ENCODE measurements around the gene MRPL46. TPM values are rescaled to one million over a fixed set of nuclear protein-coding genes. Genes with fewer than 3 reads are reported as not detected.
"Not testable (repeated sequence)": the region's sequence is repeated elsewhere in the genome, so short reads cannot be mapped to it uniquely, and the experiment has no call there.

The MRPL46 gene
- total and polyA plus RNA-seq, 9 of the 15 experiments (the other 6 are each of a cell fraction or from before 2014, with no cell fraction given), result 41.2 to 72.2 (median 49.8) TPM

GRCh38 chr15:88434106-88434505 lies 33.1 kb downstream of the MRPL46 start:
- in situ Hi-C loops (cut with MboI); FAIRE-seq; intact Hi-C loops (cut with micrococcal nuclease); H3K4me1 ChIP-seq (replicated peaks in 1 of 2; ENCODE audit: control insufficient read depth in 2 of 2, insufficient read depth in 2 of 2, low read length in 2 of 2); H3K36me3 ChIP-seq (ENCODE audit: control insufficient read depth, insufficient read depth, low read length); H2AFZ ChIP-seq (ENCODE audit: low read depth, low read length); H3K79me2 ChIP-seq (ENCODE audit: control insufficient read depth, insufficient read depth, low read length); H3K4me3 ChIP-seq; H3K27ac ChIP-seq (ENCODE audit: extremely low read depth, low read depth, low read length); CTCF ChIA-PET (ENCODE audit: low intra/inter-chr PET ratio); POLR2A ChIA-PET; H3K4me2 ChIP-seq (ENCODE audit: insufficient read depth, low read length); H3K9ac ChIP-seq (ENCODE audit: insufficient read depth in 1 of 2, low read depth in 2 of 2, low read length in 2 of 2); DNase-seq (ENCODE audit: extremely low read depth in 1 of 4, low spot score in 3 of 4); H3K9me3 ChIP-seq (replicated peaks; ENCODE audit: control insufficient read depth, insufficient read depth, low read depth, low read length); ATAC-seq; H3K9me1 ChIP-seq (ENCODE audit: control insufficient read depth, insufficient read depth, low read length); BruUV-seq (replicated peaks); H4K20me1 ChIP-seq (replicated peaks; ENCODE audit: control insufficient read depth, insufficient read depth, low read length): not testable (repeated sequence)
- peaks cover 13 to 40% of the 10 kb centered on the region in 2 experiments for H3K27me3 ChIP-seq (ENCODE audit: control insufficient read depth in 2 of 2, insufficient read depth in 2 of 2, low read length in 2 of 2)
- no CpG with 5 or more reads among the region's 5 CpGs for WGBS (ENCODE audit: insufficient coverage, low coverage, missing lambda C conversion rate)

- no peak for ATAC-seq
- Histone ChIP-seq H3K36me3 (ENCODE audit: control insufficient read depth, insufficient read depth, low read length) (no peaks in the 10 kb centered on the region), H3K4me2 (ENCODE audit: insufficient read depth, low read length) (no peak overlapping the region), H3K9me1 (ENCODE audit: control insufficient read depth, insufficient read depth, low read length) (no peaks in the 10 kb centered on the region), H4K20me1 (replicated peaks; ENCODE audit: control insufficient read depth, insufficient read depth, low read length) (no peaks in the 10 kb centered on the region; the same call in 1 of the 2 replicates), H3K4me3 (no peak overlapping the region), H3K9ac (ENCODE audit: insufficient read depth in 1 of 2, low read depth in 2 of 2, low read length in 2 of 2) (no peak overlapping the region), H3K4me1 (replicated peaks in 1 of 2; ENCODE audit: control insufficient read depth in 2 of 2, insufficient read depth in 2 of 2, low read length in 2 of 2) (0 out of 5 replicates have a peak, but pooled peaks cover 0 to under 1% of the 10 kb centered on the region in 2 experiments), H3K79me2 (ENCODE audit: control insufficient read depth, insufficient read depth, low read length) (no peaks in the 10 kb centered on the region), H3K9me3 (replicated peaks; ENCODE audit: control insufficient read depth, insufficient read depth, low read depth, low read length) (no peaks in the 10 kb centered on the region), H3K27me3 (ENCODE audit: control insufficient read depth in 2 of 2, insufficient read depth in 2 of 2, low read length in 2 of 2) (peaks cover 14 to 42% of the 10 kb centered on the region in 2 experiments), H3K27ac (ENCODE audit: extremely low read depth, low read depth, low read length) (no peak overlapping the region), H2AFZ (ENCODE audit: low read depth, low read length) (no peak overlapping the region)
- in situ Hi-C loops (cut with MboI), result no loop called here
- no peak for FAIRE-seq
- no TSS peak for BruUV-seq (replicated peaks)
- intact Hi-C loops (cut with micrococcal nuclease), result no loop called here
- 4% methylated on average over 7 of the region's 7 CpGs for WGBS (ENCODE audit: insufficient coverage, low coverage, missing lambda C conversion rate)
- TF ChIP-seq CREB1 (IDR thresholded peaks at IDR 0.05) (no peak), CREB1 (CRISPR knock-in tag; IDR thresholded peaks at IDR 0.05) (no peak), THRB (CRISPR knock-in tag; conservative IDR thresholded peaks at IDR 0.05) (no peak), CC2D1A (IDR thresholded peaks at IDR 0.05) (no peak), ZNF764 (CRISPR knock-in tag; IDR thresholded peaks at IDR 0.05; ENCODE audit: low read depth) (no peak), OTX1 (CRISPR knock-in tag; IDR thresholded peaks at IDR 0.05) (no peak), IRF2 (CRISPR knock-in tag; IDR thresholded peaks at IDR 0.05) (no peak), TRIM28 (IDR thresholded peaks at IDR 0.05) (no peak), JUNB (CRISPR knock-in tag; conservative IDR thresholded peaks at IDR 0.05) (no peak), CBX8 (IDR thresholded peaks at IDR 0.05; ENCODE audit: borderline replicate concordance, extremely low read depth, low read depth, low read length, poor library complexity, severe bottlenecking) (no peak)
- DNase-seq (ENCODE audit: extremely low read depth in 1 of 4, low spot score in 3 of 4), result no peak
- POLR2A ChIA-PET, result no interaction called here
- CTCF ChIA-PET (ENCODE audit: low intra/inter-chr PET ratio), result no interaction called here
Observed at GRCh38 chr15:88433046-88433685, 34.0 kb downstream of the MRPL46 start.

Measured in K562 (cell line).